GM18861 (cell line): ENCODE results near the gene TRPM4.
"Not testable (repeated sequence)": the region's sequence is repeated elsewhere in the genome, so short reads cannot be mapped to it uniquely, and the experiment has no call there.

Experiments used
- ATAC-seq: cut with Tn5 transposase; IDR thresholded peaks from one replicate; pipeline ENCODE4 v1.9.1; 2021; ENCODE audit not compliant: unreplicated experiment

The TRPM4 gene

GRCh38 chr19:49150106-49150943 is 7.3 kb upstream of the TRPM4 start:
- ATAC-seq: no peak

GRCh38 chr19:49150944-49151243 is 6.7 kb upstream of the TRPM4 start:
- ATAC-seq: no peak

DNA sequence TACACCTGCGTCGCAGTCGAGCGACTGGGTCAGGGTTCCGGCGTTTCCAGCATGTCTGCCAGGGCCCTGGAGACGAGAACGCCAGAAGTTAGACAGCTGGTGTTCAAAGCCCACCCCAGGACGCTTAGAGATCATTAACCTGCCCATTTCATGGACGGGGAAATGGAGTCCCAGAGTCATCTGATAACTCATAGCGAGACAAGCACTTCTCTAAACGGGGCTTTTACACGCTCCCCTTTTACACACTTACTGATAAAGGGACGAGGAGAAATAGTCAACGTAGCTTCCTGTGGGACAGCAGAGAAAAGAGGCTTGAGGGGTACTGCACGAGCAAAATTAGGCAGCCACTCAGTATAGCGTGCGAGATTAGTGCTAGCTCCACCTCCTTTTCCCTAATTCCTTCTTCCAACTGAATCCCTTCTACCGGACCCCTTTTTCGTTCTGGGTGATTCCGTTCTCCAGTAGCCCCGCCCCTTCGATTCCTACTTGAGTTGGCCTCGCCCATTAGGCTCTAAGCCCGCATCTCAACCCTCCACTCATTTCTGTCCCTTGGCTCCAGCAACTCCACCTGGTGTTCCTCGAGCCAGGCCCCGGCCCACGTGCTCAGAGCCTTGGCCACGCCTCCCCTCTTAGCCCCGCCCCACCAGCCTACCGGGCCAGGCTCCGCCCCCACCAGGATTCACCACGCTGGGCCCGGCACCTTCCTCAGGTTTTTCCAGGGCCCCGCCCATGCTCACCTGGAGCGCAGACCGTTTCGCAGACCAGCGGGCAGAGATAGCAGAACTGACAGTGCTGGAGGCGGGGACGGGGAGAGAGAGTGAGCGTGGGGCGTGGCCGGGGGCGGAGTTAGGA is 6.1 kb upstream of the TRPM4 start:
- no peak for ATAC-seq

GRCh38 chr19:49152119-49152550 is 5.5 kb upstream of the TRPM4 start:
- ATAC-seq: no peak

GRCh38 chr19:49153167-49153809 is 4.3 kb upstream of the TRPM4 start:
- no peak for ATAC-seq

GRCh38 chr19:49154279-49154678 is 3.3 kb upstream of the TRPM4 start:
- ATAC-seq: no peak

DNA sequence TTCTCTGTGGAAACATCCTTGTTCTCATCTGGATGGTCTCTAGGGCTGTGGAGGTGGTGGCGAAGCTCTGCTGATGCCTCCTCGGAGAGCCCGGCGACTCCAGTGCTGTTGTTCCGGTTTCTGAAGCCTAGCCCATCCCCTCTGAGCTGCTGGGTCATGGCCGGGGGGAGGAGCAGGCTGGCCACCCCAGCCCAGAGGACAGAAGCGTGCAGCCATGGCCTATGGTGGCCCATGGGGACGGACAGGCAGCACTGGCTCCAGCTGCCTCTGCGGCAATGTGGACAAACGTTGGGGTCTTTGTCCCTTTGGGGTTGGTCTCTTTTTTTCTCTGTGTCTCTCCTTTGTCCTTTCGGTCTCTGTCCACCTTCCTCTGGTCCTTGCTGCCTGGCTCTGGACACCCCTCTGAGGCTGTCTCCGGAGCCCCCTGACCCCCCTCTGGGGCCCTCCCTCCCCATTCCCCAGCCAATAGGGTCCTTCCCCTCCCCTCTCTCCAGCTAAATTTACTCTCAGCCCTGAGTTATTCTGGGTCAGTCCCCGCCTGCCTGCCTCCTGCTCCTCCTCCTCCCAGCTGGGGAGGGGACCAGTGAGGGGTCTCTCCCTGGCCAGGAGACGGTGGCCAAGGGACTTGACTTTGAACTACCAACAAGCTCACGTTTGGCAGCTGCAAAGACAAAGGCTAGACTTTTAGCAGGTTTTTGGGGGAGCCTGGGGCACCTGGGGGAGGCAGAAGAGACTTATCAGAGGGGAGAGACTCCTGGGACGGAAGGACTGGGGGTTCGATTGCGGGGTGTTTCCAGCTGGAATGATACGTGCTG is 2.4 kb upstream of the TRPM4 start, which contains the start of gene HRC:
HRC (minus strand) TSS at position 392 of the 815 bp plus-strand sequence; CDS start at position 233, 159 bp downstream.
- no peak for ATAC-seq

DNA sequence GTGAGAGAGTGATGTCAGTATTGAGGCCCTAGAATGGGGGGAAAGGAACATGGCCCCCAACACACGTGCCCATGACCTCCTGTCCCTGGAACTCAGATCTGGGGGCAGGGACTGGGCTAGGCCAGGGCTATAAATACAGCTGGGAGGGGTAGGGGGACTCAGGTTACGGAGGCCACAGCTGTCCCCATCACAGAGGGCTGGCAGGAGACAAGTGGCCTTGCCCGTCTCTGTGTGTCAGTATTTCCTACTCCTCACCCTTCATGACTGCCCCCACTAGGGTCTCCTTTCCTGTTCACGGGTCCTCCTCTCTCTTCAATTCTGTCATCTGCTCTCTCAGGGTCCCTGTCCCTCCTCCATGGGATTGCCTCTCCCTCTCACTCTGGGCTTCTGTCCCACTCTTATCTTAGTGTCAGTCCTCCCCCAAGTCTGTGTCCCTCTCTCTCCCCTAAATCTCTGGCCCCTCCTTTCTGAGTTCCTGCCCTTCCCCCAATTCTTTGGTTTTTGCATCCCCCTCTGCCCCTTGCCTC is 1.7 kb upstream of the TRPM4 start:
- no peak for ATAC-seq

DNA sequence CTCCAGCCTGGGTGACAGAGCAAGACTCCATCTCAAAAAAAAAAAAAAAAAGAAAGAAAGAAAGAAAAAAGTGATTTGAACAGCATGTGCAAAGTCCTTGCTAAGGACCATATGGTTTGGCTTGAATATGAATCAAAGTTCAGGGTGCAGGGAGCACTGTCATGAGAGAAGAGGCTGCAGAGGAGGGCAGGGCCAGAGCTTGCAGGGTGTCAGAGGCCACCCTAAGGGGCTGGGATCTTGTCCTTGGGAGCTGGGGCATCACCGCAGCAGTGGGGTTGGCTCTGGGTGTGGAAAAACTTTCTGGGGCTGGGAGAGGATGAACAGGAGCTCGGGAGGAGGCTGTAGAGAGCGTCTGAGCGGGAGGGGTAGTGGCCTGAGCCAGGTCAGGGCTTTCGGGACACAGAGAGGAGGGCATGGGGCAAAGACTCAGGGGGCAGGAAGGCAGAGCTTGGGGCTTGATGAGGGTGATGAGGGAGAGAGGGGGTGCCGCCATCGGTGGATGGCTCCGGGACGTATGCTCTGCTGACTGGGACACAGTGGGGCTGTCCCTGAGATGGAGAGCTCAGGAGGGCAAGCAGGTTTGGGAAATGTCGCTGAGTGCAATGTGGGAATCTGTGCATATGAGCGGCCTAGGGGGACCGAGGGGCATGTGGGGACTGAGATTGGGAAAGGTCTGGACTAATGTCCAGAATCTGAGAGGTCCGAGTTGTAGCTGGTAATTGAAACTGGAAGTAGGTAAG is 3.0 kb downstream of the TRPM4 start:
- no peak for ATAC-seq

DNA sequence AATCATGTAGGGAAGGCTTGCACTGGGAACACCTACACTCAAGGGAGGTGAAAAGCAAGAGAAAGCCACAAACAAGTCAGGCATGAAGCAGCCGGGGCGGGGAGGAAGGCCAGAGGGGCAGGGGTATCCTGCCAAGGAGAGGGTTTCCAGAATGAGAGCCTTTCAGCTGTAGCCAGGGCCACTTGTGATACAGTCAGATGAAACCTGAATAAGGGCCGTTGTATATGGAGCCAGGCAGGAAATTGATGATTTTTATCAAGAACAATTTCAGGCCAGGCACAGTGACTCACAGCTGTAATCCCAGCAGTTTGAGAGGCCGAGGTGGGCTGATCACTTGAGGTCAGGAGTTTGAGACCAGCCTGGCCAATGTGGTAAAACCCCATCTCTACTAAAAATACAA is 4.4 kb downstream of the TRPM4 start:
- ATAC-seq: no peak

- ATAC-seq: no peak
Observed at GRCh38 chr19:49165111-49165750, 7.6 kb downstream of the TRPM4 start.

DNA sequence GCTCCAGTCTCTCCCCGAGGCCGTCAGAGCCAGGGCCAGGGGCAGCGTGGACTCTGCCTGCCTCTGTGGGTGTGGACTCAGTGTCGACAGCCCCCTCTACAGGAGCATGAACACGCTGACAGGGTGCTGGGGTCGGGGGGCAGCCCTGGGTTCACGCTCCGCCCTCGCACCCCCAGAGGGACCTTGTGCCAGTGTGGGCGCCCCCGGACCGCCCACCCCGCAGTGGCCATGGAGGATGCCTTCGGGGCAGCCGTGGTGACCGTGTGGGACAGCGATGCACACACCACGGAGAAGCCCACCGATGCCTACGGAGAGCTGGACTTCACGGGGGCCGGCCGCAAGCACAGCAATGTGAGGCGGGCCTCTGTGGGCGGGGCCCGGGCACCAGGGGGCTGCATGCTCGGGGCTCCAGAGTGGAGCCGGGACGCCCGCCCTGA is 8.3 kb downstream of the TRPM4 start:
- ATAC-seq: no peak

DNA sequence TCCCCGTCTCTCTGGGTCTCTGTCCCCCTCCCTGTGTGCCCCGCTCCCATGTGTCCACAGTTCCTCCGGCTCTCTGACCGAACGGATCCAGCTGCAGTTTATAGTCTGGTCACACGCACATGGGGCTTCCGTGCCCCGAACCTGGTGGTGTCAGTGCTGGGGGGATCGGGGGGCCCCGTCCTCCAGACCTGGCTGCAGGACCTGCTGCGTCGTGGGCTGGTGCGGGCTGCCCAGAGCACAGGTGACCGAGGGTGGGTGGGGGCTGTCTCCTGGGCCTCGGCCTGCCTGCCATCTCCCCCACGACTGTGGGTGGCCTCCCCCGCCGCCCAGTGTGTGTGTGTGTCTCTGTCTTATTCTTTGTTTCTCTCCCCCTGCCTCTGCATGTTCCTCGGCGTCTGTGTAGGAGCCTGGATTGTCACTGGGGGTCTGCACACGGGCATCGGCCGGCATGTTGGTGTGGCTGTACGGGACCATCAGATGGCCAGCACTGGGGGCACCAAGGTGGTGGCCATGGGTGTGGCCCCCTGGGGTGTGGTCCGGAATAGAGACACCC is 10.3 kb downstream of the TRPM4 start:
- ATAC-seq: no peak

DNA sequence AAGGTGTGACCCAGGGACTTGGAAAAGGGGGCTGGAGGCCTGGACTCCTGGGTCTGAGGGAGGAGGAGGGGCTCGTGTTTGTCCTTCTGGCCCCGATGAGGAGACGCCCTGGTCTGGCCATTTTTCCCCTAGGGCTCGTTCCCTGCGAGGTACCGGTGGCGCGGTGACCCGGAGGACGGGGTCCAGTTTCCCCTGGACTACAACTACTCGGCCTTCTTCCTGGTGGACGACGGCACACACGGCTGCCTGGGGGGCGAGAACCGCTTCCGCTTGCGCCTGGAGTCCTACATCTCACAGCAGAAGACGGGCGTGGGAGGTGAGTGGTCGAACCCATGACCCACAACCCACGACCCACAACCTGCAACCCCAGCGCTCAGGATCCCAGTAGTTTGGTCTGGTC is 10.8 kb downstream of the TRPM4 start:
- ATAC-seq: no peak

DNA sequence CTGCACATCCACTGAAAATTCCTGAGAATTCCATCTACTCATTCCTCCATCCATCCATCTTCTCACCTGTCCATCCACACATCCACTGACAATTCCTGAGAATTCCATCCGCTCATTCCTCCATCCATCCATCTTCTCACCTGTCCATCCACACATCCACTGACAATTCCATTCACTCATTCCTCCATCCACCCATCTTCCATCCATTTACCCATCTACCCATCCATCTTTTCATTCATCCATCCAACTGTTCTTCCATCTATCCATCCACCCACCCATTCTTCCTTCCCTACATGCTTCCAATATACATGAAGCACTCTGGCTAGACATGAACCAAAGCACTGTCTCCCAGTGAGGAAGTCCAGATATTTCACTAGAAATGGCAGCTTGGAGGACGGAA is 15.6 kb downstream of the TRPM4 start:
- no peak for ATAC-seq

DNA sequence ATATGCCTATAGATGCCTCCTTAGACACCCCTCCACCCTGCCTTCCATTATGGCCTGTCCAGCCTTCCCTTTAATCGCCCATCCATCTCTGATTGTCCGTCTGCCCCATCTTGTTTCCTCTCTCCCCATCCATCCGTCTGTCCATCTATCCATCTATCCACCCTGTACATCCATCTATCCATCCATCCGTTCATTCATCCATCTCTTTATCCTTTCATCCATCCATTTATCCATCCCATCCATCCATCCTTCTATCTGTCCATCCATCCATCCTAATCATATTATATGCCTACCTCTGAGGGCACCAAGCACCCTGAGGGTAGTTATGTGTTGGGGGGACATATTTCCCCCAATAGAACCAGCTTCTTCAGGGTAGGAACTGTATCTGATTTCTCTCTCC is 23.1 kb downstream of the TRPM4 start:
- no peak for ATAC-seq

DNA sequence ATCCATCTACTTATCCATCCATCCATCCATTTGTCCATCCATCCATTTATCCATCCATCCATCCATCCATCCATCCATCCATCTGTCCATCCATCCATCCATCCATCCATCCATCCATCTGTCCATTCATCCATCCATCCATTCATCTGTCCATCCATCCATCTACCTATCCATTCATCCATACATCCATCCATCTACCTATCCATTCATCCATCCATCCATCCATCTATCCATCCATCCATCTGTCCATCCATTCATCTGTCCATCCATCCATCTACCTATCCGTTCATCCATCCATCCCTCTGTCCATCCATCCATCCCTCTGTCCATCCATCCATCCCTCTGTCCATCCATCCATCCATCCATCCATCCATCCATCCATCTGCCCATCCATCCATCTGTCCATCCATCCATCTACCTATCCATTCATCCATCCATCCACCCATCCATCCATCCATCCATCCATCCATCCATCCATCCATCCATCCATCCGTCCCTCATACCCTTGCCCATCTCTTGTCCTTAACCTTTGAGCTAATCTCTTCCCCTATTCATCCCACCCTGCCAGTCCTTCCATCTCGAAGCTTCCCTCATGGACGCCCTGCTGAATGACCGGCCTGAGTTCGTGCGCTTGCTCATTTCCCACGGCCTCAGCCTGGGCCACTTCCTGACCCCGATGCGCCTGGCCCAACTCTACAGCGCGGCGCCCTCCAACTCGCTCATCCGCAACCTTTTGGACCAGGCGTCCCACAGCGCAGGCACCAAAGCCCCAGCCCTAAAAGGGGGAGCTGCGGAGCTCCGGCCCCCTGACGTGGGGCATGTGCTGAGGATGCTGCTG is 24.6 kb downstream of the TRPM4 start:
- not testable (repeated sequence) for ATAC-seq

GRCh38 chr19:49182848-49183375 is 25.3 kb downstream of the TRPM4 start:
- no peak for ATAC-seq
